HG03521 (cell line): ENCODE measurements around the gene CCDC197.
A peak's percentile ranks its signal among the peaks of the same experiment; 100 is the strongest.

Source experiments
- ATAC-seq: cut with Tn5 transposase; IDR thresholded peaks from one replicate; pipeline ENCODE4 v1.9.1; 2021; ENCODE audit warnings: mild to moderate bottlenecking, moderate library complexity; ENCODE audit not compliant: unreplicated experiment

The CCDC197 gene

DNA sequence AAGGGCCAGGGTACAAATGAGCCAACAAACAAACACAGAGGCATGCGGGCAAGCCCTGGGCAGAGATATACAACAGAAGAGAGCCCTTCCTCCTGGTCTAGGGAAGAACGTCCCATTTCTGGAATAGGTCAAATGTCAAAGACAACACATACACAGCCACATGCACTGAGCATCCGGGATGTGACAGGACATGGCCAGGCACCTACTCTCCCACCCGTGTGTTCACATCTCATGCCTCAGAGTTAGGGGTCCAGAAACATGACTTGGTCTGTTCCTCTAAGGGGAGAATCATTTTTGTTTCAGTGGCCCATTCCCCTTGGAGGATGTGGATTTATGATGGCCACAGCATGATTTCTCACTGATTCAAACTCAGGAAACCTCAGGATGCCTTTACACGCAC is 19.9 kb upstream of the CCDC197 start:
- no peak for ATAC-seq

DNA sequence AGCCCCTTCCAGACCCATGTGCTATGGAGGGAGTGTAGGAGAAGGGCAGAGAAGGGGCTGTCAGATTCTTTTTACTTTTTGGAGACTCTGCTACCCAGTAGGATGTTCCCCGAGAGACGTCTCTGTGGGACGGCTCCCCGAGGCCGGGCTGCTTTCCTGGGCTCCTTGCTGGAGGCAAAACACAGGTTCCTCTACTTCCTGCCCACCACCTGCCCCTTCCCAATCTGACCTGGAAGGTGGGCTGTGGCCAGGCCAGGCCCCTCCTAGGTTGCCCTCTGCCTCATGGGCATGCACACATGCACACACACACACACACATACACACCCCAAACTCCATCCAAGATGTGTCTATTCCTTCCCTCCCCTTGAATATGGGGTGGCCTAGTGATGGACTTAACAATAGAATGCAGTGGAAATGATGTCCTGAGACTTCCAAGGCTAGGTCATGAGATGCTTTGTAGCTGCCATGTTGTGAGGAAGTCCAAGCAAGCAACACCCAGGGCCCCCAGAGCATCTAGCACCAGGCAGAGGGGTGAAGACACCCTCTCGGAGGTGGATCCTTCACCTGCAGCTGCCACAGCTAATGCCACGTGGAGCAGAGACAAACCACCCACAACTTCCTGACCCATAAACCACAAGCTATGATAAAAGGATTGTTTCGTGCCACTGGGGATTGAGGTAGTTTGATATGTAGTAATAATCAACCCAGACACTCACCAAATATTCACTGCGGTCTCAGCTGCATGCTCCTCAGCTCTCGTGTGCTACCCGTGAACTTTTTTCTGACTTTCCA is 19.1 kb upstream of the CCDC197 start:
- ATAC-seq: peak; percentile 51

DNA sequence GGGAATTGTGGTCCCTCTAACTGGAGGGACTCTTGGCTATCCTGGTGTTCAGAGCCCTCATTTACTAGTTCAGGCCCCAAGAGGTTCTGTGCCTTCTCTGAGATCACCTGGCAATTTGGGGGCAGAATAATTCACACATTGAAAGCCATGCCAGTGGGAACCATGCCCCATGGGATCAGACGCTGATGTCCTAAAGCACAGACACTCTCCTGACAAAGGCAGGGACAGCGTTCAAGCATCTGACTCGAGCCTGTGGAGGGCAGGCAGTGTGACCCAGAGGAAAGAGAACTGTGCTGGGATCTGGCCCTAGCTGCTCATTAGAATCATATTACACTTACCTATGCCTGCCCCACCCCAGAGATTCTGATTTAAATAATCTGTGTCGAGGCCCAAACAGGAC is 18.4 kb upstream of the CCDC197 start:
- no peak for ATAC-seq

DNA sequence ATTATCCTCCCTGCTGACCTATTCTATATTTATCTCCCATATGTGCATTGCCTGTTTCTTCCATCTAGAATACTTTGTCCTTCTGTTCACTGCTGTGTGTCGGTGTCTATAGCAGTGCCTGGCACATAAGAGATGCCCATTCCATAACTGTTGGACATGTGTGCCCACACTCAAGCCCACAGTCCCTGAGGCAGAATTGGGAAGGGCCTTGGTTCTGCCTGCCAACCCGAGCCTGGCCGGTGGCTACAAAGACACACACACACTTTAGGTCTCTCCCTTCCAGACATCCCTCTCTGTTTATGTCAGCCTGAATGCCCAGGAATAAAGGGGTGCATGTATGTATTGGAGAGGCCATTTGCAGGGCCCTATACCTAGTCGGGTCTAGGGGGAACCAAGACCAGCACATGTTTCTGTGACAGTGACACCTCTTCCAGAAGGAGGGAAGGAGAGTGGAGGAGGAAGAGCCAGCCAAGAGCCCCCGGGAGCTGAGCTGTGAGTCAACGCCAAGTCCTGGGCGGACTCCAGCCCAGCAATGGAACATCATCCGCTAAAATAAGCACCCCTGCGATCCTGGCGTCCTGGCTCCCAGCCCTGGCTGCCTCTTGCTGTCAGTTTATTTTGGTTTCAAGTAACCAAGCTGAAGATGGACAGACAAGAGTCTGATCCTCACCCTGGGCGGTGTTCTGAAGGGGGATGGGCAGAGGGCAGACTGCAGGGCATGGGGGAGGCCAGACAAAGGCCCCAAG is 16.5 kb upstream of the CCDC197 start:
- ATAC-seq: no peak

DNA sequence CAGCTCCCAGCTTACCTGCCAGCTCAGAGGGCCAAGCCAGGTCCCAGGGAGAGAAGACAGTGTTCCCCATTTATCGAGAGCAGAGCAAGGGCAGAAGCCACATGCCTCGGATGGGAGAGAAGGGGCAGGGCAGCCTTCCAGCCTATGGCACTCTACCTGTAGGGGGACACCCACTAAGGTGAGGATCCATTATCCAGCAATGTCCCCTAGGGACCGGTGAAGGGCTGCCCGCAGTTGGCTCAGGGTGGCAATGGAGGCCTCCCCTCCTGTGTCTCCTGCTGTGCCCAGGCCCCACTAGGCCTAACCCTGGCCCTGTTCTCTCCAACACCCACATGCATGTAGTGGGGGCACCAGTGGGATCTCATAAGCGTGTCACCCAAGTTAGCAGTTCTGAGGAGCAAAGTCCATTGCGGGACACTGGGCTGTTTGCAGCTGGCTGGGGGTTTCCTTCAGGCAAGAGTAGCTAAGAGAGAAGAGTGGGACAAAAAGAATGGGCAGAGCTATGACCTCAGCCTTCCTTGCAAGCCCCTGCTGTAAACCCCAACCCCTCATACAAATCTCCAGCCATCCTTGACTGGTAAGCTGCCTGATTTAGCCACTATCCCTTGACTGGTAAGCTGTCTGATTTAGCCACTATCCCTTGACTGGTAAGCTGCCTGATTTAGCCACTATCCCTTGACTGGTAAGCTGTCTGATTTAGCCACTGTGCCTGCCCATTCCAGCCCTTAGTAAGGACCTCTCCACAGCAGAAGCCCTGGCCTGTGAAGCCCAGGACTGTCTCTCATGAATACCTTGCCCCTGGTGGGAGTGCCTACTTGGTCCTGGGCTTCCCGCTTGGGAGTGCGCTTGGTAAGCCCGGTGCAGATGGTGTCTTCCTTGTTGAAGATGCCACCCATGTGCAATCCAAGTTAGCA is 15.5 kb upstream of the CCDC197 start:
- no peak for ATAC-seq

DNA sequence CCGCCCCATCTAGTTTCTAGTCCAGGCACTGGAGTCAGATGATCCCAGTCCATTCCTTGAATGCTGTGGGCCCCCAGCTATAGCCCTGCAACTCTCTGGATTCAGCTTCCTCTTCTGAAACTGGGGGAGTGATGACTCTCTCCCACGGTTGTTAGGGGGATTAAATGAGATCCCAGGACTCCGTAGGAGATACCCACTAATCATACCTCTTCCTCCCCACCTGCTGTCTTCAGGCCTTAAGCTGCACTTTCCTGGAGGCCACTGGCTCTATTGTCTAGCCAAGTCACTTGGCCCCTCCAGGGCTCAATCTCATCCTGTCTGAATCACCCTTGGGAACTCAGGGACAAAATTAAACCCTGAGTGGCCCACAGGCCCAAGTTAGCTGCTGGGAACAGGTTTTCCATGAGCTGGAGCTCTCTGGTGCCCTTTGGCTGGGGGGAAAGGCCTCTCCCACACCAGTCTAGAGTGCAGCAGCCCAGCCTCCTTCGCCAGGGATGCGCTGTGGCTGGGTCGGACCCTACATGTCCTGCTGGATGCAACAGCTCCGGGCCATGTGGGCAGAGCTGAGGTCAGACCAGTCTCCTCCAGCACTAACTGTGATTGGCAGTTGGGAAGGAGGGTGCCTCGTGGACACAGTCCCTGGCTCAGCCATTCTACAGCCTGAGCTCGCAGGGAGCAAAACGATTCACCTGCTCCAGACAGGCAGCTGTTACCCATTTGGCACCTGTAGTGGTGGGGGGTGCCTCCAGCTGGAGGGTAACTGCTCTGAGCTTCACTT is 14.7 kb upstream of the CCDC197 start:
- ATAC-seq: no peak

DNA sequence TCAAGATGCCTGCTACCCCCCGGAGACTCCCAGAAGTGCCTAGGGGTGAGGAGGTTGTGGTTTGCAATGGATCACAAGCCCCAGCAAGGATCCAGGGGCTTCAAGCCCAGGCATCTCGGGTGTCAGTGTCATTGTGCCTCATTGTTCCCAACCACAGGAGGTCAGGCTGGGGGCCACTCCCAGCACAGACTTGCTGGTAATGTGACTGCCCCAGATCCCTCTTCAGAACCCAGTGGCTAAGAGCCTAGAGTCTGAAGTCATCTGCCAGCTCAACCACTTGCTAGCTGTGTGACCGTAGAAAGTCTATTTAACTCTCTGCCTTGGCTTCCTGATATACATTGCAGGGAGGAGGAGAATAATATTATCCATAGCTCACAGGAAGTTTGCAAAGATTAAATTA is 13.0 kb upstream of the CCDC197 start:
- ATAC-seq: no peak

DNA sequence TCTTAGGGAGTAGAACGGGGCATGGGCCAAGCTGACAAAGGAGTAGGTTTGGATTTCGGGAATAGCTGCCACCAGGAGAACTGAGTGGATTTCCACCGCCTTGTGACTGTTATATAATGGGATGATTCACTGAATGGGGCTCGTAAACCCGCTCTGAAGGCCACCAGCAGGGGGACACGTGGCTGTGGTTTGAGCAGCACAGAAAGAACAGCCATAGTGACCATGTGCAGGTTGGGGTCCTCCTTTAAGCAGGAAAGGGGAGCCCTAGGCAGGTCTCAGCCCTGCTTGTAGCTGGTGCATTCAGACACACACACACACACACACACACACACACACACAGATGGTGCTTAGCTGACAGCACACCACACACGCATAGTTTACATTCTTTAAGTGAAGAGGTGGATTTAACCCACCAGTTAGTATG is 12.1 kb upstream of the CCDC197 start:
- no peak for ATAC-seq

DNA sequence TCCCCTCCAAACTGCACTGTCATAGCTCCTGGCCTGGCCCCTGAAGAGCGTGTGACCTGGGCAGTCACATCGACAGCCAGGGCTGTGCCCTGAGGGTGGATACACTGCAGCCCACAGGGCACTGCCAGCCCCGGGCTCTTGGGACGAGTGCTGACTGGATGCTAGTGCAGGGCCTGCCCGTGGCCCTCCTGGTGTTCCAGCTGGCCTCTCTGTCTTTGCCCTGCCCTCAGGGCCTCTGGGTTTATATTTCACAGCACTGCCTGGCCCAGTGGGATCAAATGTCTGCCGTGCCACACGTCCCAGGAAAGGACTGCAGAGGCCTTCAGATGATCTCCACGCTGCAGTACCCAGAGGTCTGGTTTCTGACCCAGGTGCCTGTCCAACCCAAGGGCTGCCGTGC is 10.1 kb upstream of the CCDC197 start:
- no peak for ATAC-seq

DNA sequence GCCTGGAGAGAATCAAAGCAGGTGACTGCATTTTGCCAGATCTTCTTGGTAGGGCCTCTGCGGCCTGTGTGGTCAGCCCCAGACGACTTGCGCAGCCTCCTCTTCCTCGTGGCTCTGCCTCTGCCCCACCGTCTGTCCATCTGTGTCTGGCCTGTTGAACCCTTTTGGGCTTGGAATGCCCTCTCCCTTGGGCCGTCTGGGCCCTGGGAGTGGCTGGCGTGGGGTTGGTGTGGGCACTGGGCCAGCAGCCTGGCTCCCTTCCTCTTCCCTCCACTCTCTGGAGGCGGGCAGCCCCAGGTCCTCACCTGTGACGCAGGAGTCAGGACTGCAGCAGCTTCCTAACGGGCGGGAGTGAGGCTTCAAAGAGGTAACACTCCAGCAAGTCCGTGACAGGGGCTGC is 9.7 kb upstream of the CCDC197 start:
- no peak for ATAC-seq

DNA sequence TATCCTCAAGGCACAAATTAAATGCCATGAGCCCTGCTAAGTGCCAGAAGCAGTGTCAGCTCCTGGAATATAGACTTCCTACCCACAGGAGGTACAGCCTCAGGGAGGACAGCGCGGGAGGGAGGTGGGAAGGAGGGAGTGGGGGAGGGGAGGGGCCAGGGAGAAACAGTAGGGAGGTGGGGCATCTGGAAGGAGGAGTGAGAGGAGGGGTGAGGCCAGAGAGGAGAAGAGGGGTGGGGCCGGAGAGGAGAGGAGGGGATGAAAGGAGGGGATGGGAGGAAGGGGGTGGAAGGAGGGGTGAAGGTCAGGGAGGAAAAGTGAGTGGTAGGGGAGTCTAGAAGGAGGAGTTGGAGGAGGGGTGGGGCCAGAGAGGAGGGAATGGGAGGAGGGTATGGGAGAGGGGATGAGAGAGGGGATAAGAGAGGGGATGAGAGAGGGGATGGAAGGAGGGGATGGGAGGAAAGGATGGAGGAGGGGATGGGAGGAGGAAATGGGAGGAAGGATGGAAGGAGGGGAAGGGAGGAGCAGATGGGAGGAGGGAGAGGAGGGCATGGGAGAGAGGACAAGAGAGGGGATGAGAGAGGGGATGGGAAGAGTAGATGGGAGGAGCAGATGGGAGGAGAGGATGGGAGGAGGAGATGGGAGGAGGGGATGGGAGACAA is 9.2 kb upstream of the CCDC197 start:
- ATAC-seq: no peak

DNA sequence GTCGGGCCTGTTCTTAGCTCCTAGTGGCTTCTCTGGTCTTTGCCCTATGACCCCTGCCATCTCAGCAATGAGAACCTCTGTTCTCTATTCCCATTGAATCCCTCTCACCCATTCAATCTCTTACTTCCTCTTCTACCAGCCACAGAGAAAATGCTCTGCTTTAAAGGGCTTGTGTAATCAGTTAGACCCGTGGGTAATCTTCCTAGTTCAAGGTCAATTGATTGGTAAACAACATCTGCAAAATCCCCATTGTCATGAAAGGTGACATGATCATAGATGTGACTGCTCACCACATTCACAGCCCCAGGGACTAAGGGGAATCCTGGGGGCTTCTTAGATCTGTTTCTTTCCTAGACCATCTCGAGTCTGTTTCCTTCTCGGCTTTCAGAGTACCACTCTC is 7.2 kb upstream of the CCDC197 start:
- no peak for ATAC-seq

DNA sequence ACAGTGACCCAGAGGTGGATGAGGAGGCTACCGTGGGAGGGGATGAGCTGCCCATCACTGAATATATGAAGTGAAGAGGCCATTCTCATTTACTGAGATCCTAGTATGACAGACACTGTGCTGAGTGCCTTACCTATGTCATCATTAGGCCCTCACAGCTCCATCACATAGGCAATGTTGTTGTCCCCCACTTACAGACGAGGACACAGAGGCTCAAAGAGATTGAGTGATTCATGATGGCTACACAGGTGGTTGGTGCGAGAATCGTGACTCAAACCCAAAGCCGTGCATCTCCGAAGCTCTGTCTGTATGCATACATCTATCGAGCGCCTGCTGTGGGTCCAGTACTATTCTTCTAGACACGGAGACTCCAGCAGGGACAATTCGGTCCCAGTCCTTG is 5.9 kb upstream of the CCDC197 start:
- no peak for ATAC-seq

DNA sequence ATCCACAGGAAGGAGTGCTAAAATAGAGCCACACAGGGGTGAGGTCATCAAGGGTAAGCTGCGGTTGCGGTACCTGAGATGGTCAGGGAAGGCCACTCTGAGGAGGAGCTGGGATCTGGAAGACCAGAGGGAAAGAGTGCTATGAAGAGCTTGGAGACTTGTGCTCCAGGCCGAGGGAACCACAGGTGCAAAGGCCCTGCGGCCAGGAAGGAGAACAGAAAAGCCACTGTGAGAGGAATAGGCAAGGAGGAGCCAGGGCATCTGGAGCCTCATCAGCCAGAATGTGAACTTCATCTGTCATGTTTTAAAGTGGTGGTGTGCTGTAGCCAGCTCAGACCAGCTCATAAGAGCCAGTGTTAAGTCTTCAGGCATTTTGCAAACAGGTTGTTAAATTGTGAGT is 5.5 kb upstream of the CCDC197 start:
- ATAC-seq: no peak

DNA sequence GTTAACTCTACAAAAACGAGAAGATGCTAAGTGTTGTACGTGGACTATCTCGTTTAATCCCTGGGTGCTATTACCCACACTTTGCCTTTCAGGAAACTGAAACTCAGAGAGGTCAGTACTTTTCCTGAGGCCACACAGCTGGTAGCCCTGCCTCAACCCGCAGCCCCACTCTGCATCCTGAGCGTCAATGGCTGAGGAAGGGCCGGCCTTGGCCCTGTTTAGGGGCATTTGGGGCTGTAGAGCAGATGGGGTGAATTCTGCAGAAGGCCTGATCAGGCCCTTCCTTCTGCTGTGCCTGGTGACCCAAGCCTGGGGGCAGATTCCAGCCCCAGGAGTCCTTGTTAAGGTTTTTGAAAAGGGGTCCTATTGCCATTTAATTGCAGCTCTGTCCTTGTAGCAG is 3.7 kb upstream of the CCDC197 start:
- no peak for ATAC-seq

DNA sequence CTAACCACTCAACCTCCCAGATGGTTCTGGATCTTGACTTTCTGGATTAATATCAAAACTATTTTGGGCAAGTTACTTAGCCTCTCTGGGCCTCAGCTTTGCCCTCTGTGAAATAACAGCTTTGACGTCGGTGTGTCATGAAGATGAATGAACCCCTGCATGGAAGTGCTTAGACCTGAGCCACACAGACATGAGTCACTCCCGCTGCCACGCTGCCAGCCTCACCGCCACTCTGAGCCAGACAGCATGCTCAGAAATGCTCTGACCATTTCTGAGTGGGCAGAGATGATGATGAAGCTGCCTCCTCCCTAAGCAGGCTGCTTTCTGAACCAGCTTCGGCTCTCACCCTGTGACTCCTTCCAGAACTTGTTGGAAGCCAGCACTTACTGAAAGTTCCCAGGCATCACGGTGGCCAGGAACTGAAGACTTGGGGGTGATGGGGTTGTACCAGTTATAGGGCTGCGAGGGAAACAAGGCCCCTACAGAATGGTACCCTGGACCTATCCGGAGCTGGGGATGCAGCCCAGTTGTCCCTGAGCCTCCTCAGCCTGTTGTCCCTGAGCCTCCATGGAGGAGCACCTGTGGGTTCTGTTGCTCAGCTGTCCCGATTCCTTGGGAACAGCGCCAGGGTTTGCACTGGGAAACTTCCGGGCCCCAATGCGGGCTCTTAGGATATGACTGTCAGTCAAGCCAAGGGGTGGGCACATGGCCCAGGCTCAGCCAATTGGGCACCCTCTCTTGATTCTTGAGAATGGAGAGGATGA is 2.0 kb upstream of the CCDC197 start:
- ATAC-seq: no peak

DNA sequence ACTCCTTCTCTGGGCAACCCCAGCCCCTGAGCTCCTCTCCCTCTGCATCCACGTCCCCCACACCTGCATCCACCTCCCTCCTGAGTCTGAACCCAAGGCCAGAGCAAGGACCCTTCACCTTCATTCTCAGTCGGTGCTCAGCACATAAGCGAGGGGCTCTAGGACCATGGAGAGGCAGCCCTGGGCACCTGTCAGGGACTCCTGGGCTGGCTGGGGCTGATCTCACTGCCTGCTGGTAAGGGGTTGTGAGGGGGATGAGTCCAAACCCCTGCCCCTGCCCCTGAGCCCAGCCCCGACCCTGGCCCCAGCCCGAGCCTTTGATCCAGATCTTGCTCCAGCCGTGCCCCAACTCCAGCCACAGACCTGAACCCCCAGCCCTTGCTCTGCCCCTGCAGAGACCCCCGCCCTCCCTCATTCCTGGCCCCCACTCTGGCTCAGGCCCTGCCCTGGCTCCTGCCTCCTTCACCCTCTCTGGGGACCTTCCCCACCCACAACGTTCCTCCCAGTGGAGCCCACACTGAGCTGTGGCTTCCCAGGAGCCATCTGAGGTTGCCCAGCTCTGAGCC is 888 bp upstream of the CCDC197 start:
- ATAC-seq: no peak

DNA sequence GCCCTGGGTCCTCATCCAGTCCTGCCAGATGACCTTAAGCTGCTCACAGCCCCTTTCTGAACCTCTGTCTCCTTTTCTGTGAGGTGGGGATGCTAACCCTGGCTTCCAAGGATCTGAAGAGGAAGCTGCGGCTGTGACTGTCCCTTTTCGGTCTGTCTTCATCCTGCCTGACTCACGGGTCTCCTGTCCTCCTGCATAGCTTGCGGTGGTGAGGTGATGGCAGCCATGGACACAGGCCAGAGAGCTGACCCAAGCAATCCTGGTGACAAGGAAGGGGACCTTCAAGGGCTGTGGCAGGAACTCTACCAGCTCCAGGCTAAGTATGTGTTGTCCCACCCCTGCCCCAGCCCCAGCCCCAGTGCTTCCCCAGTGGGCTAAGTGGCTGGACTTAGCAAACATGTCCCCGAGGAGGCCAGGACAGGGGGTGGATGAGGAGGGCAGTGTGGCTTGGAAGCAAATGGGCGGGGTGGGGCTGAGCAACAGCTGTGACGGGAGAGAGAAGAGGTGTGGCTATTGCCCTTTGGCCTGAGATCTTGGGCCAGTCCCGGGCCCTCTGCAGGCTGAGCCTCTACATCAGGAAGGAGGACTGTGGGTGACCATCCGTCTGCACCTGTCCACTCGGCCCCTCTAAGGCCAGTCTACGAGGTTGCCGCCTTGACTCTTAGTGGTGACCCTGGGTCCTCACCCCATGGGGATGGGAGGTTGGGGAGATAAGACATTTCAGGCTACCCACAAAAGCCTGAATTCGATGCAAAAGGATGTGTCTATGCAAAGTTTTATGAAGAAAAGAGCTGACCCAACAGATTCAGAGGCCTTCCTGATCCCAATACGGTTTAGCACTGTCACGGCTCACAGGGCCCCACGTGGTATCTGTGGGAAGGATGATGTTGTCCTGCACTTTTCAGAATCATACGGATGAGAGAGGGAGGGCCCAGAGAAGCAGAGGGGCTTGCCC is 1.1 kb downstream of the CCDC197 start:
- ATAC-seq: no peak
